A673 (cell line): ENCODE results near the gene ITIH5.

Experiments
- CTCF ChIP-seq: fragments of 300-800, 200-600 bp; sonication (generic); conservative IDR thresholded peaks from 2 replicates; pipeline ENCODE4 v1.5.1; 2017; ENCODE audit warnings: low read depth, mild to moderate bottlenecking, antibody characterized with exemption, low read length, moderate library complexity, mixed read lengths
- EZH2 ChIP-seq: fragments of 200-600 bp; sonication (generic); IDR thresholded peaks from 2 replicates; pipeline ENCODE4 v1.6.1; 2017; ENCODE audit warnings: borderline replicate concordance, low read depth, mild to moderate bottlenecking, mixed read lengths, antibody characterized with exemption, low read length; ENCODE audit not compliant: poor library complexity, severe bottlenecking

DNA sequence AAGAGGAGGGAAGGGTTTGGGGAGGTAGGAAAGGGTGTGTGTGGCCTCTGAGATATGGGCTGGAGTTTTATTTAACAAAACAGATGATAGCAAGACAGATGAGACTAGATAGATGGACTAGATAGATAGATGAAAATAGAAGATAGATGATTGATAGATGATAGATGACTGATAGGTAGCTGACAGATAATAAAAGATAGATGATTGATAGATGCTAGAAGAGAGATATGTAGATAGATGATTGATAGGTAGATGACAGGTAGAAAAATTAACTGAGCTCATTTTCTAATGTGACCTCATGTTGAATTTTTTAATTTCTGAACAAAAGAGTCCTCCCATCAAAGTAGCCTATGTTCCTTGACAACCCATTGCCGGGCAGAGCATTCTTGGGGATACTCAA lies 139.3 kb downstream of the ITIH5 start:
- no peak for TF ChIP-seq CTCF
- TF ChIP-seq EZH2 = no peak
